ENCODE data around the gene TMC5. TPM values are rescaled to one million over a fixed set of nuclear protein-coding genes. Genes with fewer than 3 reads are reported as not detected.

Gene TMC5
- total RNA-seq, 1 donor from 2014 or later = not detected

GRCh38 chr16:19418200-19418599, 517 bp downstream of the TMC5 start:
- Mint-ChIP-seq H3K4me3 (no peak overlapping the region), H3K36me3 (ENCODE audit: low read depth) (no peaks in the 10 kb centered on the region), H3K27ac (no peak overlapping the region), H3K4me1 (no peaks in the 10 kb centered on the region), H3K9me3 (no peaks in the 10 kb centered on the region), H3K27me3 (peaks cover 2% of the 10 kb centered on the region)
- intact Hi-C loops (cut with micrococcal nuclease) = no loop called here
- DNase-seq = no peak

- Mint-ChIP-seq H3K27ac (no peak overlapping the region), H3K4me3 (no peak overlapping the region)
Observed at GRCh38 chr16:19419698-19420075, 2.0 kb downstream of the TMC5 start.

GRCh38 chr16:19424478-19424877, 6.8 kb downstream of the TMC5 start:
- Mint-ChIP-seq H3K36me3 (ENCODE audit: low read depth) (no peaks in the 10 kb centered on the region), H3K27me3 (no peaks in the 10 kb centered on the region), H3K4me3 (no peak overlapping the region), H3K27ac (no peak overlapping the region), H3K9me3 (no peaks in the 10 kb centered on the region), H3K4me1 (no peaks in the 10 kb centered on the region)
- intact Hi-C loops (cut with micrococcal nuclease) = no loop called here
- no peak for DNase-seq

More at GRCh38 chr16:19419698-19420075, 2.0 kb downstream of the TMC5 start:
- Mint-ChIP-seq H3K27me3 (peaks cover 2% of the 10 kb centered on the region), H3K4me1 (no peaks in the 10 kb centered on the region), H3K9me3 (no peaks in the 10 kb centered on the region), H3K36me3 (ENCODE audit: low read depth) (no peaks in the 10 kb centered on the region)
- DNase-seq = no peak
- intact Hi-C loops (cut with micrococcal nuclease) = no loop called here

GRCh38 chr16:19430345-19430744, 12.7 kb downstream of the TMC5 start:
- intact Hi-C loops (cut with micrococcal nuclease) = no loop called here
- H3K27ac Mint-ChIP-seq = no peak overlapping the region
- H3K36me3 Mint-ChIP-seq (ENCODE audit: low read depth) = no peaks in the 10 kb centered on the region
- no peaks in the 10 kb centered on the region for H3K27me3 Mint-ChIP-seq
- no peak overlapping the region for H3K4me3 Mint-ChIP-seq
- DNase-seq = no peak
- H3K4me1 Mint-ChIP-seq = peaks cover 9% of the 10 kb centered on the region
- no peaks in the 10 kb centered on the region for H3K9me3 Mint-ChIP-seq

GRCh38 chr16:19431636-19432340, 14.1 kb downstream of the TMC5 start:
- DNase-seq = no peak
- Mint-ChIP-seq H3K4me3 (no peak overlapping the region), H3K27ac (no peak overlapping the region), H3K27me3 (peaks cover 2% of the 10 kb centered on the region), H3K9me3 (no peaks in the 10 kb centered on the region), H3K36me3 (ENCODE audit: low read depth) (no peaks in the 10 kb centered on the region), H3K4me1 (peaks cover 9% of the 10 kb centered on the region)
- intact Hi-C loops (cut with micrococcal nuclease) = no loop called here

- H3K4me3 Mint-ChIP-seq = no peak overlapping the region
- H3K36me3 Mint-ChIP-seq (ENCODE audit: low read depth) = no peaks in the 10 kb centered on the region
- H3K9me3 Mint-ChIP-seq = no peaks in the 10 kb centered on the region
- no peak overlapping the region for H3K27ac Mint-ChIP-seq
- peak; percentile 55 for DNase-seq
- intact Hi-C loops (cut with micrococcal nuclease) = no loop called here
- H3K27me3 Mint-ChIP-seq = peaks cover 2% of the 10 kb centered on the region
- peaks cover 9% of the 10 kb centered on the region for H3K4me1 Mint-ChIP-seq
Observed at GRCh38 chr16:19432429-19432828, 14.7 kb downstream of the TMC5 start.

GRCh38 chr16:19434584-19434983, 16.9 kb downstream of the TMC5 start:
- H3K27ac Mint-ChIP-seq = no peak overlapping the region
- H3K9me3 Mint-ChIP-seq = no peaks in the 10 kb centered on the region
- peaks cover 6% of the 10 kb centered on the region for H3K27me3 Mint-ChIP-seq
- intact Hi-C loops (cut with micrococcal nuclease) = no loop called here
- no peaks in the 10 kb centered on the region for H3K36me3 Mint-ChIP-seq (ENCODE audit: low read depth)
- H3K4me3 Mint-ChIP-seq = no peak overlapping the region
- peaks cover 9% of the 10 kb centered on the region for H3K4me1 Mint-ChIP-seq
- DNase-seq = no peak

- Mint-ChIP-seq H3K27me3 (peaks cover 6% of the 10 kb centered on the region), H3K4me3 (no peak overlapping the region), H3K4me1 (peaks cover 9% of the 10 kb centered on the region), H3K36me3 (ENCODE audit: low read depth) (no peaks in the 10 kb centered on the region), H3K27ac (no peak overlapping the region), H3K9me3 (no peaks in the 10 kb centered on the region)
- no peak for DNase-seq
- intact Hi-C loops (cut with micrococcal nuclease) = no loop called here
Observed at GRCh38 chr16:19436540-19436939, 18.9 kb downstream of the TMC5 start.

GRCh38 chr16:19437280-19437679, 19.6 kb downstream of the TMC5 start:
- Mint-ChIP-seq H3K4me1 (peaks cover 4% of the 10 kb centered on the region), H3K27me3 (peaks cover 6% of the 10 kb centered on the region), H3K36me3 (ENCODE audit: low read depth) (no peaks in the 10 kb centered on the region), H3K4me3 (no peak overlapping the region), H3K27ac (no peak overlapping the region), H3K9me3 (no peaks in the 10 kb centered on the region)
- intact Hi-C loops (cut with micrococcal nuclease) = no loop called here
- DNase-seq = no peak

GRCh38 chr16:19438739-19439138, 21.1 kb downstream of the TMC5 start:
- no peaks in the 10 kb centered on the region for H3K4me1 Mint-ChIP-seq
- H3K36me3 Mint-ChIP-seq (ENCODE audit: low read depth) = no peaks in the 10 kb centered on the region
- peaks cover 4% of the 10 kb centered on the region for H3K9me3 Mint-ChIP-seq
- H3K4me3 Mint-ChIP-seq = no peak overlapping the region
- DNase-seq = no peak
- no peak overlapping the region for H3K27ac Mint-ChIP-seq
- intact Hi-C loops (cut with micrococcal nuclease) = no loop called here
- H3K27me3 Mint-ChIP-seq = peaks cover 6% of the 10 kb centered on the region

- Mint-ChIP-seq H3K4me3 (no peak overlapping the region), H3K4me1 (no peaks in the 10 kb centered on the region), H3K36me3 (ENCODE audit: low read depth) (no peaks in the 10 kb centered on the region), H3K27me3 (peaks cover 6% of the 10 kb centered on the region), H3K27ac (no peak overlapping the region), H3K9me3 (peaks cover 5% of the 10 kb centered on the region)
- no peak for DNase-seq
- intact Hi-C loops (cut with micrococcal nuclease) = no loop called here
Observed at GRCh38 chr16:19439483-19439882, 21.8 kb downstream of the TMC5 start.

GRCh38 chr16:19443659-19444058, 26.0 kb downstream of the TMC5 start:
- peaks cover 5% of the 10 kb centered on the region for H3K9me3 Mint-ChIP-seq
- no peaks in the 10 kb centered on the region for H3K4me1 Mint-ChIP-seq
- H3K27ac Mint-ChIP-seq = no peak overlapping the region
- peaks cover 3% of the 10 kb centered on the region for H3K27me3 Mint-ChIP-seq
- intact Hi-C loops (cut with micrococcal nuclease) = no loop called here
- DNase-seq = no peak
- no peak overlapping the region for H3K4me3 Mint-ChIP-seq
- no peaks in the 10 kb centered on the region for H3K36me3 Mint-ChIP-seq (ENCODE audit: low read depth)

- Mint-ChIP-seq H3K9me3 (peaks cover 5% of the 10 kb centered on the region), H3K4me1 (no peaks in the 10 kb centered on the region), H3K27me3 (peaks cover 2% of the 10 kb centered on the region), H3K4me3 (no peak overlapping the region), H3K36me3 (ENCODE audit: low read depth) (no peaks in the 10 kb centered on the region), H3K27ac (no peak overlapping the region)
- intact Hi-C loops (cut with micrococcal nuclease) = no loop called here
- DNase-seq = no peak
Observed at GRCh38 chr16:19446300-19446846, 28.7 kb downstream of the TMC5 start.

- DNase-seq = no peak
- Mint-ChIP-seq H3K9me3 (peaks cover 5% of the 10 kb centered on the region), H3K4me1 (no peaks in the 10 kb centered on the region), H3K36me3 (ENCODE audit: low read depth) (no peaks in the 10 kb centered on the region), H3K27ac (no peak overlapping the region), H3K4me3 (no peak overlapping the region), H3K27me3 (peaks cover 2% of the 10 kb centered on the region)
- intact Hi-C loops (cut with micrococcal nuclease) = no loop called here
Observed at GRCh38 chr16:19446886-19447285, 29.2 kb downstream of the TMC5 start.

GRCh38 chr16:19450186-19450585, 32.5 kb downstream of the TMC5 start:
- H3K27ac Mint-ChIP-seq = no peak overlapping the region
- no peaks in the 10 kb centered on the region for H3K9me3 Mint-ChIP-seq
- intact Hi-C loops (cut with micrococcal nuclease) = no loop called here
- H3K36me3 Mint-ChIP-seq (ENCODE audit: low read depth) = no peaks in the 10 kb centered on the region
- no peak overlapping the region for H3K4me3 Mint-ChIP-seq
- no peak for DNase-seq
- no peaks in the 10 kb centered on the region for H3K4me1 Mint-ChIP-seq
- H3K27me3 Mint-ChIP-seq = peaks cover 2% of the 10 kb centered on the region

All from activated CD4-positive, alpha-beta T cell treated with anti-CD3 and anti-CD28 coated beads, Interleukin-2, amount 10 ng/mL, durations not matched to agents 24 days and 14 days (primary cell).